RWPE2 (cell line): Measurements from ENCODE around the gene KCND2.

Experiments used
- ATAC-seq: fragments of 200-7000 bp; cut with Tn5 transposase; 3 replicates; pipeline ENCODE4 v1.9.1; 2021; ENCODE audit warnings: low read depth
- DNase-seq: peaks from one replicate; pipeline ENCODE4 v3.0.0-alpha.2; 2020; ENCODE audit warnings: low spot score
- H3K27ac ChIP-seq: fragments of 450-650 bp; 2 replicates; pipeline ENCODE4 v1.5.1; 2017; ENCODE audit warnings: mild to moderate bottlenecking; ENCODE audit not compliant: poor library complexity, severe bottlenecking
- H3K27me3 ChIP-seq: fragments of 250-450 bp; sonication (Bioruptor Pico); 2 replicates; pipeline ENCODE4 v1.5.1; 2021; ENCODE audit warnings: mild to moderate bottlenecking, moderate library complexity; ENCODE audit not compliant: insufficient read depth, poor library complexity, severe bottlenecking
- H3K36me3 ChIP-seq: fragments of 250-450 bp; sonication (Bioruptor Pico); 2 replicates; pipeline ENCODE4 v1.5.1; 2020; ENCODE audit warnings: low read depth, mild to moderate bottlenecking, moderate library complexity
- H3K4me1 ChIP-seq: fragments of 250-450 bp; sonication (Bioruptor Pico); 2 replicates; pipeline ENCODE4 v1.5.1; 2021; ENCODE audit warnings: mild to moderate bottlenecking, moderate library complexity; ENCODE audit not compliant: insufficient read depth, poor library complexity, severe bottlenecking
- H3K4me3 ChIP-seq: fragments of 250-450 bp; sonication (Bioruptor Pico); 2 replicates; pipeline ENCODE4 v1.5.1; 2021; ENCODE audit warnings: mild to moderate bottlenecking, moderate library complexity; ENCODE audit not compliant: severe bottlenecking
- H3K9me3 ChIP-seq: fragments of 250-450 bp; sonication (Bioruptor Pico); 2 replicates; pipeline ENCODE4 v1.5.1; 2021; ENCODE audit warnings: mild to moderate bottlenecking, moderate library complexity; ENCODE audit not compliant: severe bottlenecking
- TF ChIP-seq, protein P1 (sequence below): fragments of 450-650 bp; IDR thresholded peaks from one replicate; pipeline ENCODE4 v1.5.1; 2017; ENCODE audit warnings: mild to moderate bottlenecking, moderate library complexity; ENCODE audit not compliant: poor library complexity, severe bottlenecking

KCND2 gene

DNA sequence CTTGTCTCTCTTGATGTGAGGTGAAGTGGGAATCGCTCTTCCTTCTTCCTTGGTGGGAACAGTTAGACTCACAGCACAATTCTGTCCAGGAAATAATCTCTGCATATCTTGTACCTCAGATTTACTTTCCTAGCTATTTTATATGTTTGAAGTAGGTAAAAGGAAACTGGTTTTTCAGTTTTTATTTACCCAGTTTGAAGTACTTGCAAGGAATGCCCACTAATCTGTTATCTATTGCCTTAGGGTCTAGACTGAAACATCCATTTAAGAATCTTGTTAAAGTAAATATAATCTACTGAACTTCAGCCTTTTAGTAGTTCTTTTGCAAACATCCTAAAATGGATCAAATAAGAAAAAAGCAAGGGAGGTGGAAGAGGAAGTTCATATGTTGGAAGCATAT is 229.8 kb downstream of the KCND2 start:
- H3K36me3 ChIP-seq: no peaks in the 10 kb centered on the region
- DNase-seq (no peak), ATAC-seq (no peak)
- H3K27me3 ChIP-seq: no peaks in the 10 kb centered on the region
- H3K27ac ChIP-seq: no peak overlapping the region
- no peaks in the 10 kb centered on the region for H3K4me1 ChIP-seq
- no peak overlapping the region for H3K4me3 ChIP-seq
- TF ChIP-seq, protein P1, sequence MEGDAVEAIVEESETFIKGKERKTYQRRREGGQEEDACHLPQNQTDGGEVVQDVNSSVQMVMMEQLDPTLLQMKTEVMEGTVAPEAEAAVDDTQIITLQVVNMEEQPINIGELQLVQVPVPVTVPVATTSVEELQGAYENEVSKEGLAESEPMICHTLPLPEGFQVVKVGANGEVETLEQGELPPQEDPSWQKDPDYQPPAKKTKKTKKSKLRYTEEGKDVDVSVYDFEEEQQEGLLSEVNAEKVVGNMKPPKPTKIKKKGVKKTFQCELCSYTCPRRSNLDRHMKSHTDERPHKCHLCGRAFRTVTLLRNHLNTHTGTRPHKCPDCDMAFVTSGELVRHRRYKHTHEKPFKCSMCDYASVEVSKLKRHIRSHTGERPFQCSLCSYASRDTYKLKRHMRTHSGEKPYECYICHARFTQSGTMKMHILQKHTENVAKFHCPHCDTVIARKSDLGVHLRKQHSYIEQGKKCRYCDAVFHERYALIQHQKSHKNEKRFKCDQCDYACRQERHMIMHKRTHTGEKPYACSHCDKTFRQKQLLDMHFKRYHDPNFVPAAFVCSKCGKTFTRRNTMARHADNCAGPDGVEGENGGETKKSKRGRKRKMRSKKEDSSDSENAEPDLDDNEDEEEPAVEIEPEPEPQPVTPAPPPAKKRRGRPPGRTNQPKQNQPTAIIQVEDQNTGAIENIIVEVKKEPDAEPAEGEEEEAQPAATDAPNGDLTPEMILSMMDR: no peak
- H3K9me3 ChIP-seq: no peaks in the 10 kb centered on the region

DNA sequence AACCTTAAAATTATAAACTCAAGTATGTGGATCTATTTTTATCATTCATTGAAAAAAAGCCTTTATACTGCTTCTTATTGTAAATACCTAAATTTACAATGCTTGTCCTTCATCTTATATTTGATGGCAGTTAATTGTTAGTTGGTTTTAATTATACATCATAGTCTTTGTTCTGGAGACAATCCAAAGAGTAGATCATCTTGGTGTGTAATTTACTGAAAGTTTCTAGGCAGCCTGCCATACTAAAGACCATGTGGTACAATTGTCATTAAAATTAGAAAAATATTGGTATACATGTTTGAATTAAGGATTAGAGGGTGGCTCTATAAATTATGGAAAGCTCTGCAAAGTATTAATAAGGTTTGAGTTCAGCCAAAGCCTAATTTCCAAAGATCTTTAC is 231.4 kb downstream of the KCND2 start:
- ATAC-seq: no peak
- Histone ChIP-seq H3K27ac (no peak overlapping the region), H3K4me1 (no peaks in the 10 kb centered on the region), H3K4me3 (no peak overlapping the region), H3K27me3 (no peaks in the 10 kb centered on the region), H3K36me3 (no peaks in the 10 kb centered on the region), H3K9me3 (no peaks in the 10 kb centered on the region)
- DNase-seq: no peak
- TF ChIP-seq, protein P1: no peak

DNA sequence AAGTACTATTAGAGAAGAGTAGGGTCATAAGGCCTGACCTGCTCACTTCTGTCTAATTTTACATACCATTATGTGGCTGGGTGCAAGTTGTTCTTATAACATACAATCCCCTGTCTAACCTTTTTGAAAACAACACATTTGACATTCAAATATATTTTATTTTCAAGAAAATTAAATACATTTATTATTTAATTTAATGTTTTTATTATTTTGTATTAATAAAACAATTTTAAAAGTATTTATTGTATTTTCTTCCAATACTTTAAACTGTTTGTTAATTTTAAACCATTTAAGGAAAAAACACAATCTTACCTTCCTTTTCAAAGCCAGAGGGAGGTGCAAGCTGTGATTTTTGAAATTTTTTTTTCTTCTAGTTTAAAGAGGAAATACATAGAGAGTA is 232.8 kb downstream of the KCND2 start:
- DNase-seq (no peak), ATAC-seq (no peak)
- Histone ChIP-seq H3K27me3 (no peaks in the 10 kb centered on the region), H3K27ac (no peak overlapping the region), H3K4me3 (no peak overlapping the region), H3K36me3 (no peaks in the 10 kb centered on the region), H3K9me3 (no peaks in the 10 kb centered on the region), H3K4me1 (no peaks in the 10 kb centered on the region)
- TF ChIP-seq, protein P1: no peak

GRCh38 chr7:120512701-120513100 is 239.7 kb downstream of the KCND2 start:
- Histone ChIP-seq H3K4me3 (no peak overlapping the region), H3K4me1 (no peaks in the 10 kb centered on the region), H3K27ac (no peak overlapping the region), H3K36me3 (no peaks in the 10 kb centered on the region), H3K9me3 (no peaks in the 10 kb centered on the region), H3K27me3 (no peaks in the 10 kb centered on the region)
- no peak for DNase-seq
- ATAC-seq: no peak
- TF ChIP-seq, protein P1: no peak

DNA sequence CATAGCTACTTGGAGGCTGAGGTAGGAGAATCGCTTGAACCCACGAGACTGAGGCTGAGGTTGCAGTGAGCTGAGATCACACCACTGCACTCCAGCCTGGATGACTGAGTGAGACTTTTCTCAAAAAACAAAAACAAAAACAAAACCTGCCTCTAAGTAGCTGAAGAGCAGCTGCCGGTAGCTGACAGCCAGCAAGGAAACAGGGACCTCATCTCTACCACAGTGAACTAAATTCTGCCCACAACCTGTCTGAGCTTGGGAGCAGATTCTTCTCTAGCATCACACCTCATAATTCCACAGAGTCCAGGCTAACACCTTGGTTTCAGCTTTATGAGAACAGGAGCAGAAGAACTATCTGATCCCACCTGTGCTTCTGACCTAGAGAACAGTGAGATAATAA is 246.2 kb downstream of the KCND2 start:
- DNase-seq (no peak), ATAC-seq (no peak)
- H3K4me3 ChIP-seq: no peak overlapping the region
- TF ChIP-seq, protein P1: no peak
- no peaks in the 10 kb centered on the region for H3K9me3 ChIP-seq
- H3K27me3 ChIP-seq: no peaks in the 10 kb centered on the region
- no peaks in the 10 kb centered on the region for H3K4me1 ChIP-seq
- H3K36me3 ChIP-seq: no peaks in the 10 kb centered on the region
- no peak overlapping the region for H3K27ac ChIP-seq
